Measurements from ENCODE around the gene THEM5.

THEM5 gene

DNA sequence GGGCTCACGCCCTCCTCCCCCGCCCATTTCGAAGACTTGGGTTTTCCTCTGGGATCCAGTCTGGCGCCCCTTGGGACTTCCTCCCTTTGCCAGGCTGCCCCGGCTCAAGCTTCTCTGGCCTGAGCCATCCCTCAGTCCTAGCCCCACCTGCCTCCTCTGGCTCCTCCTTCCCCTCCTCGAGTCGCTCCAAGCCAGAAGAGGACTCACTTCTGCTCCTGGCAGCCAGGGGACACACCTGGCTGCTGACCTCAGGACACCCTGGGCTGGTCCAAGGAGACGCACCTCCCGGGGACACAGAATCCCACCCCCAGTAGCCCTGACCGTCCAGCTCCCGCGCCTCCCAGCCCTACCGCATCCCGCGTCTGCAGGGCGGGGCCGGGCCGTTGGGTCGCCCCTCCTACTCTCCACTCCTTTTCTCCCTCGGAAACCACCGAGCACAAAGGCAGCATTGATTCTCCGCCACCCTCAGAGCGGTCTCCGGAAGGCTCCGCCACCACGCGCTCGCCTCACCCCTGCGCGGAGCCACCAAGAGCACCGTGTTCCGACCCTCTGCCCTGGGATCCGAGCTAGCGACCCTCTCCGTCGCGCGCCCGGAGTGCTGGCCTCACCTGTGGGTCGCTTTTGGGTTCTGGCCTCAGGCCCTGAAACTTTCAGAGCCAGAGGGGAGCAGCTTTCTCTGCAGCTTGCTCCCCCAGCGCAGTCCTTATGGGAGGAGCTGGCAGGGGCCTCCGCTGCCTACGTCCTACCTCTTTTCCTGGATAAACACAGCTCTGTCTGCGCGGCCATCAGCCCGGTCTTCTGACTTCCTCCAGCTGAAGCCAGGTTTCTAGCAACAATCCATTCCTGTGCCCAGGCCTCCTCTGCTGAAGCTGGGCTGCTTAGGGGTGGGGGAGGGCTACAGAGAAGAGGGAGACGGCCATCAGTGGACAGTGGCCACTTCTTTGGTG is 13.8 kb downstream of the THEM5 start, which contains the start of gene C2CD4D:
Gene C2CD4D (minus strand): TSS at position 364 of the 947 bp plus-strand sequence. CDS start 831 bp downstream, outside the sequence.
- no peak for DNase-seq (ENCODE audit: low spot score)

DNA sequence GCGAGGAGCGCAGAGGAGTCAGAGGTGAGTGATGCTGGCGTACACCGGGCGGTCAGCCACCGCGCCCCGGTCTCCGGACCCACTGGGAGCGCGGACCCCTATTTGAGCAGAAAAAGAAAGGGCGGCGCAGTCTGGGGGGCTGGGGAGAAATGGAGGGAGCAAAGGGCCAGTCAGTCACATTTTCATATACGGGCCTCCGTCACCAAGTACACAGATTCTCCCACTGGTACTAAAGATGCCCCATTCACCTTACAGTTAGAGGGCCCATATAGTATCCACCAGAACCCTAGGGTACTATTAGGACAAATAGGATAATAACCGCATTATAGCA is 14.5 kb downstream of the THEM5 start:
- no peak for DNase-seq (ENCODE audit: low spot score)

DNA sequence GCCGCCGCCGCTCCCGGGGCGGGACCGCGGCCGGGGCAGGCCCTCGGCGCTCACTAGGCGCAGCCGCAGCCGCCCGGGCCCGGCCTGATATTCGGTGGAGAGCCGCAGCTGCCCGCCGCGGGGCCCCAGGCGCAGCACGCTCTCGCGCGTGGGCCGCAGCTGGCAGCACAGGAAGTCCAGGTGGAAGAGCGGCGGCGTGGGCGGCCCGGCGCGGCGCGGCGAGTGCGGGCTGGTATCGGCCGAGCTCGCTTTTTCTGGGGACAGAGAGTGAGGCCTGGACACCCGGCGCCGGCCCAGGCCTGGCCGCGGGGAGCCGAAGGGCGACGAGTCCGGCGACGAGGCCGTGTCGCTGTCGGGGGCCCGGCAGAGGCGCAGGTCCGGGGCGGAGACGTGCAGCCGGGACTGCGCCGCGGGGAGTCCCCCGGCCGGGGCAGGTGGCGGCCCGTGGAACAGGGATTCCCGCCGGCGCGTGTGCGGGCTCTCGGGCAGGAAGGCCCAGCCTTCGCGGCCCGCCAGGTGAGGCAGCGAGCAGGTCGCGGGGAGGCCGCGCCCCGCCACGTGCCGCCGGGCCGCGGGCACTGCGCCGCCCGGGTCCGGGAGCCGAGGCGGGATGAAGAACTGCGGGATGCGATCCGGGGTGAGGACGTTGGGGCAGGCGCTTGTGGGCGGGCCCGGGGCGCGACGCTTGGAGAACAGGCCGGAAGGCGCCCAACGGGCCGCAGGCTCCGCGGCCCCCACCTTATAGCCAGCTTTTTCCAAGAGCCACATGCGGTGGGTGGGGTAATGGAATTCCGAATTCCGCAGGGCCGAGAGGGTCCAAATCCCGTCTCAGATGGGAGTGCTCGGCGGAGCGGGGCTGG is 15.1 kb downstream of the THEM5 start:
- no peak for DNase-seq (ENCODE audit: low spot score)

DNA sequence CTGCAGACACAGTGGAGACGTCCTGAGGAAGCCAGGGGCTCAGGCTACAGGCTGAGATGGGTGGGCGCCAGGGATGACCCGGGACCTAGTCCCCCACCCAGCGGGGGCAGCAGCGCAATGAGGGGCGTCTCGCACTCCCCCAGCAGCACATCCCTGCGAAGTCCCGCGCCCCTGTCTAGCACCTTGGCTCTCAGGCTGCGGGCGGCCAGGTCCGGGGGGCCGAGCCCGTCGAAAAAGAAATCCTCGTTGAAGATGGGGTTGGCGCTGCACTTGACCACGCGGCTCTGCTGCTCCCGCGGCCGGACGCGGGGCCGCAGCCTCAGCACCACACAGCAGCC is 15.7 kb downstream of the THEM5 start:
- DNase-seq (ENCODE audit: low spot score): no peak

DNA sequence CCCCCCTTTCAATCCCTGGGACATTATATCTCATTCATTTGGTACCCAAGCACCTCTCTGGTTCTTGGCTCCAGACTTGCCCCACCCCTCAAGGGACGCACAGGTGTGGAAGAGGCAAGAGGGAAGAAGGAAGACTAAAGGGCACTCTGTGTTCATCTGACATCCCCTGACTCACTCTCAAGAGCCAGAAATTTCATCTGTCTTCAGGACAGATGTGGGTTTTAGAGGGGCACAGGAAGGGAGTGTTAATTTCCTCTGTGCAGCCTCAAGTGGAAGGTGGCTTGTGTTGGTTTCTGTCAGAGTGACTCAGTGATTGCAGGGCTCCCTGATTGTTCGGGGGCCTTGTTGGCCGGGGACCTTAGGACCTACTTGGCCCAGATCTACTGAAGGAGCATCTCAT is 16.3 kb downstream of the THEM5 start:
- no peak for DNase-seq (ENCODE audit: low spot score)

DNA sequence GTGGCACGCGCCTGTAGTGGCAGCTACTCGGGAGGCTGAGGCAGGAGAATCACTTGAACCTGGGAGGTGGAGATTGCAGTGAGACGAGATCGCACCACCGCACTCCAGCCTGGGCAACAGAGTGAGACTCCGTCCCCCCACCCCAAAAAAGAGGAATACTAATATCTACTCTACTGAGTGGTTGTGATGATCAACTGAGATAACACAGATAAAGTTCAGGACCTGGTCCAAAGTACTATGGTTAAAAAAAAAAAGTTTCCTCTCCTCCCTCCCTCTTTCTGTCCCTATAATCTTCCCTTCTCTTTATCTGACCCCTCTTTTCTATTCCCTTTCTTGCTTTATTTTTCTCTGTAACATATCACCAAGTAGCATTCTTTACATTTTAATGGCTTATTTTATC is 17.9 kb downstream of the THEM5 start:
- no peak for DNase-seq (ENCODE audit: low spot score)

DNA sequence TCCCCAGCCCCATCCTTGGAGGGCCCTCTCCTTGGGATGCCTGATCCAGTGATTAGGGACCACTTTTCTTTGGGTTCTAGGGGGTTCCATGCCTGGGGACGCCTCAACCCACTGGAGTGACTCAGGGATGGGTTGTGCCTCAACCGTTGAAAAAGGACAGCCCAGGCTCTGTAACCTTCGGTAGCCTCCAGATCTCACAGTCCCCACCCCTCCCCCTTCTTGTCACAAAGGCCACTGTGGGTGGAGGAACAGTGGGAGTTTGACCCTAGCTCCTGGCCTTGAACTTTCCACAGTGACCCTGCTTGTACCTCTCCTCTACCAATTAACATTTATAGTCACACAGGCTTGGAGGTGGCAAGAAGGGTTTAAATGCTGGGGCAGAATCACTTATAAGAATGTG is 19.3 kb downstream of the THEM5 start:
- no peak for DNase-seq (ENCODE audit: low spot score)

DNA sequence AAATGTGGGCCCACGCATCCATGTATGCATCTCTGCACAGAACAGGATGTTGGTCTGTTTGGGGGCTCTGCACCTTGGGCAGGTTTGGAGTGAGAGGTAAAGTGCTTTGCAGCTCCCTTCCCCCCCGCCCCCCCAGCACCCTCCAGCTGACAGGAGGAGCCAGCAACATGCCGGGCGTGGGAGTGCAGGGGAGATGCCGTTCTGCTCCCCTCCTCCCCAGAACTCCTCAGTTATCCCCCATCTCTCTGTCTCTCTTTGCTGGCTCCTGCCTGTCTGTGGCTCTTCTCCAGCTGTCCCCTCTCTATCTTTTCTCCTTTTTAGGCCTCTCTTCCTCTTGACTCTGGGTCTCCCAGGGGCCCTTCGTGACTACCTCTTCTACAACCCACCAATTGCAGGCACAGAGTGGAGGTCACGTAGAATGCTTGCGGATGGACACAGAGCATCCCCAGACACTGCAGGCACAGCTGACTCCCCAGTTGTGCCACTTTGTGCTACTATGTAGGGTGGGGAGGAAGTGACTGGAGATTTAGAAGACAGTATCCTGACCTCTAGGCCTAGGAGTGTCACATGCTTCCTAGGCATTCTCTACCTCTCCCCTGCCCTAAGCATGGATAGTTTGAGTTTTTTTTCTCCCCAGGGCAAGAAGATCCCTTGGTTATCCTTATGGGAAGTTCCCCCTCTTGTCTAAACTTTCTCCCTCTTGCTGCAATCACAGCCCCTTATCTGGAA is 20.2 kb downstream of the THEM5 start:
- DNase-seq (ENCODE audit: low spot score): no peak

DNA sequence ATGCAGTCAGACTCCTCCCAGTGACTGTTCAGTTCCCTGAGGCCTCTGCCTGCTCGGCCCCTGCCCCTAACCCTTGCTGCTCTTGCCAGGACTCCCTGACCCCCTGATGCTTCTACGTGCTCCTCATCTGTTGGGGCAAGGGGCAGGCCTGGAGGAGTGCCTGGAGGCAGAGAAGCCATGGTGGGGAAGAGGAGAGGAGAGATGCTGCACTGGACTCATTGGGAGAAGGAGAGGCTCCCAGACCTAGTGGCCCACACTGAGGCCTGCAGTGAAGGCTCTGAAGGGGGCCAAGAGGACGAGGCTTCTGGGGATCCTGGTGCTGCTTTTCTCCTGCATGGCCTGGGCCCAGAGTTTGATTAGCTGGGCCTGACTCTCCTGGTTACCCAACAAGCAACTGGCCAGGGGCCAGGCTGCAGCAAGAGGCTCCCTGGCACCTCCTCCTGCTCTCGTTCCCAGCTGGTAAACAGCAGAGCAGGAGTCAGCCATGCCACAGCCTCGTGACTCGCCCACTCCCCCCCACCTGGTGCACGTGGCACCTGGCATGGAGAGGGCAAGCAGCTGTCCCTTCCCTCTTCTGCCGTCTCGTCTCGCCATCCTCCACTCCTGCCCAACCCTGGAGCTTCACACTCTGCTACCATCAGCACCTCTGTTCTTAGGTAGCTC is 21.1 kb downstream of the THEM5 start:
- no peak for DNase-seq (ENCODE audit: low spot score)

DNA sequence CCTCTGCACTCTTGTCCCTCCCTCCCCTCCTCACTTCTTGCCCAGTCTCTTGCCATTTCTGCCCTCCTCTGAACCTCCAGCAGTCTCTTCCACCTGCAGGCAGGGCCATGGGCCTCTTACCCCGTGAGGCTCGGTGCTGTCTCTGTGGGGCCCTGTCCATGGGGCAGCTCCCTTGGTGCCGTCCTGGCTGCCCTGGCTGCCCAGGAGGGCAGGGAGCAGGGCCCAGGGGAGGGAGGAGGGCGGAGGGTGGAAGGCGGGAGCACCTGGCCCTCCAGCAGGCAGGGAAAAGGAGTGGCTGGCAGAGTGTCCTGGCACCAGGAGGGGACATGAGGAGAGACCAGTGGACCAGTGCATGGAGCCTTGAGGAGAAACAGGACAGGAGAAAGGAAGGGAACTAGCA is 21.9 kb downstream of the THEM5 start, which contains the start of gene RORC:
Gene RORC (minus strand): TSS at position 198 of the 400 bp plus-strand sequence. CDS start 38 bp downstream, at position 160.
- DNase-seq (ENCODE audit: low spot score): no peak

DNA sequence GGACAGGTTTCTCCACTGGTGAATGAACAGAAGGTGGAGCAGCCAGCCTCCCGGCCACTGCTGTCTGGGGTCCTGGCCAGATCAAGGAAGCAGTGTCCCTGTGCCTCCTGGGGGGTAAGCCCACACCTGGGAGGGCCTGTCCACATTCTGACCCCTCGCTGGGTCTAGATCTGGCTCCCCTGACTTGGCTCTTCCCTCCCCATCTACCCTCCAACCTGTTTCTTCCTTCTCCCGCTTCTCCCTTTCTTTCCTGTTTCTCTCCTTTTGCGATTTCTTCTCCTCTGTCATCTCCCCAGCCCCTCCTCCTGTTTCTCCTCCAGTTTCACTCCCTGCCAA is 22.3 kb downstream of the THEM5 start:
- DNase-seq (ENCODE audit: low spot score): no peak

DNA sequence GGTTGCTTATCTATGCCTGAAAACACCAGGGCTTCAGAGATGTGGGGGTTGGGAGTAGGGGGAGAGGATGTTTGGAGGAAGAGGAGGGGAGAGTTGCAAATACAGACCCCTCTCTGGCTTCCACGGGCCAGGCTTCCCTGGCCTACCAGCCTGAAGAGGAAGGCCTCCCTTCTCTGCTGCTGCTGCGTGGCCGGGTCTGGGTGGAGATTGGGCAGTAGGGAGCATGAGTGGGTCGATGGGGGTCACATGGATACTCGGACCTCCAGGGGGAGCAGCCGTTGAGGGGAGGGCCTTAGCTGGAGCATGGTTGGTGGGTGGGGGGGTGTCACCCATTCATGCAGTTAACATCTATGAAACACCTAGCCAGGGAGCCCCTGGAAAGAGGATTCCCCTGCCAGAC is 23.5 kb downstream of the THEM5 start:
- no peak for DNase-seq (ENCODE audit: low spot score)

DNA sequence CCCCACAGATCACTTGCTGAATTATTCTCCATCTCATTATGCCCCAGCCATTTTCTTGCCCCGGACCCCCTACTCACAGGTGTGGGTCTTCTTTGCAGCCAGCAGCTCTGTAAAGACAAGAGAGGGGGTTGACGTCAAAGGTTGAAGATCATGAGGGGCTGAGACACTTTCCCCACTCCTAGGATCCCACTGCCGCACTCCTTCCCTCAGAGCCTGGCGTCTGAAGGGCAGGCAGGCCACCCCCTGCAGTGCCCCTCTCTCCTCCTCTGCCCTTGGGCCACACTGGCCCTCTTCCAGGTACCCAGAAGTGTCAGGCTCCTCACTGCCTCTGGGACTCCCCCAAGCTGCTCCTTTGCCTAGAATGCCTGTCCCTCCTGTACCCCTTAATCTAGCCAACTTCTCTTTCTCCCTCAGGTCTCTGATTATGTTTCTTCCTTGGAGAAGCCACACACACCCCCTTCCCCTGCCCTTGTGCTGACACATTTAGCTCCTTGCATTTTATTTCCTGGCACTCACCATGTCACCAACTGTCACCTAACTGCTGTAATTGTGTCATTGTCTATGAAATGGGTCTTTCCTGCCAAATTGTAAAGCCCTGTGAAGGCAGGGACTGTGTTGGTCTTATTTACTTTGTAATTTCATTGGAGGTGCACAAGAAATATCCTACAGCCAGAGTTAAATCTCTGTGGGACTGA is 24.0 kb downstream of the THEM5 start:
- no peak for DNase-seq (ENCODE audit: low spot score)

DNA sequence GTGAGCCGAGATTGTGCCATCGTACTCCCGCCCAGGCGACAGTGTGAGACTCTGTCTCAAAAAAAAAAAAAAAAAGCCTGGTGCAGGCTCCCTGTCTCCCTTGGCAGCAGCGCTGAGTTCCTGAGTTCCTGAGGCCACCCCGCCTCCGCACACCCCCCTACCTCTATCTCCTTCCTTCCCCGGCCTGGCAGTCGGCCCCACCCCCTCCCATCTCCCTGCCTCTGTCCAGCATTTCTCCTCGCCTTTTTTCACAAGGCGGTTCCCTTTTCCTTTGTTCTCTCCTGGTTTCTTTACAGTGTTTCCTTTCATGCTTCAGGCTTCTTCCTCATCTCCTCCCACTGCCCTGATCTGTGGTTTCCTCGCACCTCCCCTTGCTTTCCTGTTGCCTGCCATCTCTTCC is 24.6 kb downstream of the THEM5 start:
- DNase-seq (ENCODE audit: low spot score): no peak

DNA sequence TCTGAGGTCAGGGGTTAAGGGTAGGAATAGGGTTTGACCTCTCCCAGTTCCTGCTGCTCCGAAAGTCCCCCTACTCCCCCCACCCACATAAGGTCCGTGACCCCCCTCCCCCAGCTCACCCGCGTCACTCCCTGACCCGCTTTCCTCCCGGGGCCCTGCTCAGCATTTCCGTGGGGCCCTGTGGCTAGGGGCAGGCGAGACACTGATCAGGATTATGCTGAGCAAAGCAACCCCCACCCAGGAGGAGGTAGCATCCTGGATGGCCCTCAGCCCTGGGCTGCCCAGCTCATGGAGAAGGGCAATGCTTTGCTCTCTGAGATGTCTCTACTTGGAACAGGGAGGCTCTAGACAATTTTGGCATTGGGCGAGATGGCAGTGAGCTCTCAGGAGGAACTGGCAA is 25.7 kb downstream of the THEM5 start:
- DNase-seq (ENCODE audit: low spot score): no peak

DNA sequence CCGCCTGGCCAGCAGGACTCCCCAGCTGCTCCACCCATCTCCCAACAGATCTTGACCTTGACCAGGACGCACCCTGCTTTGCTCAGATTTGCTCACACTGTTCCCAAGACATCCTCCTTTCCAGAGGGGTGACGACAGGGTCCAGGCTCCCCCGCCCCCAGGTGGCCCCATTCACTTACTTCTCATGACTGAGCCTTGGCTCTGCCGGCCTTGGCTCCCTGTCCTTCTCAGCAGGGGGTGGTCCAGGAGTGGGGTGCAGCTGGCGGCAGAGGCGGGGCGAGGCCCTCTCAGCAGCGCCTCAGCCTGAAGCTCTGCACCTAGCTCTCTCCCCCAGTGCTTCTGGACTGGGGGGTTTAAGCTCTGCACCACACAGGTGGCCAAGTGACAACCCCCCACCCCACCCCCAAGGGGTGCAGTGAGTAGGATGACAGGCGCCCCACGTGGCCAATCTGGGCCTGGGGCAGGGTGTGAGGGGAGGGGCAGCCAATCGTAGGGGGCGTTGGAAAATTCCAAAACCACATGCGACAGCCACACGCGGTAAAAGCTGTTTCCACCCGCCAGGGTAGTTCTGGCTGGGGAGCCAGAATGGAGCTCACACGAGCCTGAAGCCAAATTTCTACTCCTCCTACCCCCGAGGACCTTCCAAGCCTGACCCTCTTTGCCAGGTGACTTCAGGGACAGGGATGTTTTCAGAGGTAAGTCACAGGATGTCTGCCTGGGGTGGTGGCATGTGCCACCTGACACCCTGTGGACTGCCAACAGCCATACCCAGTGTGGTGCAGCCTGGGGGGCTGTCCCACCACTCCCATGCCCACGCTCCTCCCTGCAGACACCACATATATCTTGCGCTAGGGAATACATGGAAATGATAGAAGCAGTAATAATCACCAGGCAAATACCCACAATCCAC is 27.5 kb downstream of the THEM5 start:
- no peak for DNase-seq (ENCODE audit: low spot score)

DNA sequence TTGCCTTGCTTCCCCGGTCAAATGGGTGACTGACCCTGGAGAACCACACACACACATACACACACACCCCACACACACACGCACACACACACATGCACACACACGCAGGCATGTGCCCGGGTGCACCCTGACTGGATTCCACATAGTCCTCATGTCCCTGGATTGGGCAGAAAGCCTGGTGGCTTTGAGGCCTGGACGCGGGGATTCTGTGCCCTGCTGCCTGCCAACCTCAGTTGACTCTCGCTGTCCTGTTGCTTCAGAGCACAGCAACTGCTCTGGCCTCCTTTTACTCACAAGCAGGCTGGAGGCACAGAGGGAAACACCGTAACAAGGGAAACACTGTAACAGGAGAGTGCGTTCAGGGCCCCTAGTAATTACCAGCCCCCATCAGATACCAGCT is 28.3 kb downstream of the THEM5 start:
- DNase-seq (ENCODE audit: low spot score): no peak

DNA sequence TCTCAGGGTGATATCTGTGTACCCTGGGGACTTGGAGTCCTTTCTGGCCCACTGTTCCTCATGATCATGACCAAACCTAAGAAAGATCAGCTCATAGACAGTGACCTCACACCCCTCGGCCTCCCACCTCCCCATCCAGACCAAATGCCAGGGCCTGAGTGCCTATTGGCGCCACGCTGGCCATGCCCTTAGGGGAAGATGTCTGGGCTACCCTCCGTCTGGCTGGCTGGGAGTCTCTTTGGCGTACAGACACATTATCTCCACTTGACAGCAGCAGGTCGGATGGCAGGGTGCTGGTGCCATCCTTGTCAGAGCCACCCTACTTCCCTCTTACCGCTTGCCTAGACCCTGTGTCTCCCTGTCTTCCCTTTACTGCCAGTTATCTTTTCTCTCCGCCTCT is 30.3 kb downstream of the THEM5 start:
- no peak for DNase-seq (ENCODE audit: low spot score)

DNA sequence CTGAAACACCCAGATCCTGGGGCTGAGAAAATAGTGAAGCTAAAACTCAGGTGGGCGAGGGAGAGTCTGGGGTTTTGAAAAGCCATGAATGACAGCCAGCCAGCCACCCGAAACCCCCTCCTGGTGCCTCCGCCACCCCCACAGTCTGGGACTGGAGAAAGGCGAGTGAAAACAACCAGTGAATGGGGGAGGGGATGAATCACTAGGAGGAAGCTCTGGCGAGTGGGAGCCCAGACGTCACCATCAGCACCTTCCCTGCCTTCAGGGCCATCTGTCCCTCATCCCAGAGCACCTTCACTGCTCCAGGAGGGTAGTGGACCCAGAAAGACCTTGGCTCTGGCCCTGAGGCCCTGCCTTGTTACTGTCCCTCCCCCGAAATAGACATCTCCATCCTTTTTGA is 31.1 kb downstream of the THEM5 start:
- DNase-seq (ENCODE audit: low spot score): no peak

DNA sequence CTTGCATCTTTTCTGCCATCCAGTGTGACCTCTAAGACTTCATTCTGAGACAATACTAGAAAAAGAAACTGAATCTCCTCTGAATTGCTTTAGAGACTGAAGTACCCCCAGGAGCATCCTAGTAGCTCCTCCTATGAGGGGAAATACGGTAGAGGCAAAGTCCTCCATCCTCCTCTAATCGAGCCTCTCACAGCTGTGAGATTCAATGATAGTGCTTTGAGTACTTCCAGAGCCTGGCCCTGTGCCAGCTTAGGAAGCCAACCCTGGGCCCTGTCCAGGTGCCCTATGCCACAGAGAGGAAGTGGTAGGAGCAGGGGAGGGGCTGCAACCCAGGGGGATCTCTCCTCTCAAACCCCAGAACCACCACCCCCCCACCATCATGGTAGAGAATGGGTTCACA is 32.6 kb downstream of the THEM5 start:
- no peak for DNase-seq (ENCODE audit: low spot score)

All from NAMALWA (cell line).